K562 (cell line): ENCODE data around the gene SH3TC1. TPM values are rescaled to one million over a fixed set of nuclear protein-coding genes. Genes with fewer than 3 reads are reported as not detected.

Experiments
- ARID4B ChIP-seq: sonication (generic); formaldehyde crosslinking; IDR thresholded peaks from 2 replicates; pipeline ENCODE4 v1.8.0; 2022; ENCODE audit warnings: mild to moderate bottlenecking, missing genetic modification reagents
- C11orf30 ChIP-seq: fragments of 450-650 bp; IDR thresholded peaks from 2 replicates; pipeline ENCODE4 v1.6.1; 2016; ENCODE audit warnings: low read depth, mild to moderate bottlenecking
- DLX4 ChIP-seq: fragments of 250-450 bp; sonication (Bioruptor Pico); IDR thresholded peaks from 2 replicates; pipeline ENCODE4 v1.6.1; 2021; ENCODE audit warnings: mild to moderate bottlenecking
- ETV1 ChIP-seq: fragments of 450-650 bp; conservative IDR thresholded peaks from 2 replicates; pipeline ENCODE4 v1.6.1; 2016; ENCODE audit warnings: missing genetic modification characterization, control low read depth, low read depth, missing compliant biosample characterization
- MTF1 ChIP-seq: fragments of 250-450 bp; sonication (Bioruptor Pico); IDR thresholded peaks from 2 replicates; pipeline ENCODE4 v1.9.0; 2021; ENCODE audit warnings: moderate library complexity, mild to moderate bottlenecking, inconsistent platforms, borderline replicate concordance
- PHTF2 ChIP-seq: fragments of 250-450 bp; sonication (Bioruptor Pico); IDR thresholded peaks from 2 replicates; pipeline ENCODE4 v1.5.0; 2021; ENCODE audit warnings: mild to moderate bottlenecking
- POLR2G ChIP-seq: fragments of 200-400 bp; formaldehyde crosslinking; IDR thresholded peaks from 2 replicates; pipeline ENCODE4 v1.6.1; 2017; ENCODE audit warnings: low read depth, mild to moderate bottlenecking, antibody characterized with exemption, low read length, moderate library complexity
- SMARCA4 ChIP-seq: fragments of 450-650 bp; IDR thresholded peaks from 2 replicates; pipeline ENCODE4 v1.6.1; 2016
- SNAPC5 ChIP-seq: fragments of 250-450 bp; sonication (Bioruptor Pico); IDR thresholded peaks from 2 replicates; pipeline ENCODE4 v1.8.0; 2021; ENCODE audit warnings: moderate library complexity, mild to moderate bottlenecking, inconsistent platforms
- STAT5A ChIP-seq: IDR thresholded peaks from 2 replicates; pipeline ENCODE4 v1.6.1; 2012; ENCODE audit warnings: low read length, inconsistent platforms, borderline replicate concordance
- TFAP4 ChIP-seq: sonication (generic); formaldehyde crosslinking; IDR thresholded peaks from 2 replicates; pipeline ENCODE4 v1.8.0; 2022; ENCODE audit warnings: missing genetic modification reagents, mild to moderate bottlenecking, moderate library complexity, borderline replicate concordance
- U2AF1 ChIP-seq: fragments of 200-400 bp; formaldehyde crosslinking; optimal IDR thresholded peaks from 2 replicates; pipeline ENCODE3; 2017; ENCODE audit warnings: mild to moderate bottlenecking, low read depth, low read length, moderate library complexity
- ZBTB12 ChIP-seq: fragments of 250-450 bp; sonication (Bioruptor Pico); IDR thresholded peaks from 2 replicates; pipeline ENCODE4 v1.4.0; 2020
- ZBTB9 ChIP-seq: fragments of 450-650 bp; formaldehyde crosslinking; IDR thresholded peaks from 2 replicates; pipeline ENCODE4 v1.4.0; 2020; ENCODE audit warnings: mild to moderate bottlenecking, moderate library complexity
- ZNF165 ChIP-seq: fragments of 250-450 bp; sonication (Bioruptor Pico); IDR thresholded peaks from 2 replicates; pipeline ENCODE4 v1.4.0; 2020; ENCODE audit warnings: borderline replicate concordance
- ZNF347 ChIP-seq: fragments of 450-650 bp; formaldehyde crosslinking; IDR thresholded peaks from 2 replicates; pipeline ENCODE4 v1.4.0; 2020; ENCODE audit warnings: low read depth, mild to moderate bottlenecking, moderate library complexity
- ZNF41 ChIP-seq: fragments of 250-450 bp; sonication (Bioruptor Pico); conservative IDR thresholded peaks from 2 replicates; pipeline ENCODE4 v1.4.0; 2020; ENCODE audit warnings: mild to moderate bottlenecking
- ZNF696 ChIP-seq: fragments of 250-450 bp; sonication (Bioruptor Pico); conservative IDR thresholded peaks from 2 replicates; pipeline ENCODE4 v1.4.0; 2020; ENCODE audit warnings: mild to moderate bottlenecking, moderate library complexity
- polyA plus RNA-seq, 8 experiments: library from polyadenylated mRNA; depleted of rRNA in 4 of 8; stranded (reverse) in 5 of 8; unstranded in 3 of 8; fragments of >200 nt; fragmentation: Nextera tagmentation in 2 of 8; fragmentation: Illumina TruSeq in 1 of 8; extraction: Ambion mirVana in 2 of 8; extraction: Trizol in 1 of 8; gene quantifications; 2 replicates each; pipeline versions ENCODE4 v1.2.1 to v1.2.3, GENCODE V29; 2011 to 2014; ENCODE audit warnings: inconsistent platforms in 1 of 8, missing spikeins in 1 of 8
- total RNA-seq, 7 experiments: library from RNA; depleted of rRNA in 6 of 7; stranded (reverse); fragments of >200 nt in 6 of 7; fragmentation: Illumina TruSeq in 2 of 7; extraction: Trizol in 2 of 7; gene quantifications; 2 replicates each; pipeline versions ENCODE4 v1.2.1 to v1.2.3, GENCODE V29; 2011 to 2021; ENCODE audit warnings: low replicate concordance in 1 of 7

Gene SH3TC1
- total and polyA plus RNA-seq, 9 of the 15 experiments (the other 6 are each of a cell fraction or from before 2014, with no cell fraction given), result 0.04 to 2.1 (median 0.48) TPM; not detected in 1

- TF ChIP-seq ZBTB9 (CRISPR knock-in tag), result no peak
- no peak for TF ChIP-seq ZNF165 (CRISPR knock-in tag)
- no peak for TF ChIP-seq ZNF41 (CRISPR knock-in tag)
- TF ChIP-seq ETV1 (tag), result no peak
- no peak for TF ChIP-seq SMARCA4
- no peak for TF ChIP-seq ZNF347
- TF ChIP-seq PHTF2 (CRISPR knock-in tag), result no peak
- no peak for TF ChIP-seq ZBTB12 (CRISPR knock-in tag)
- peak; percentile 59; the same call in 1 of the 2 replicates for TF ChIP-seq C11orf30
- TF ChIP-seq SNAPC5 (CRISPR knock-in tag), result no peak
- TF ChIP-seq MTF1 (CRISPR knock-in tag), result no peak
- no peak for TF ChIP-seq U2AF1
- TF ChIP-seq TFAP4 (CRISPR knock-in tag), result no peak
- no peak for TF ChIP-seq ZNF696 (CRISPR knock-in tag)
- no peak for TF ChIP-seq POLR2G
- TF ChIP-seq ARID4B, result 0 out of 2 replicates have a peak, but pooled peaks have one; percentile 41
- no peak for TF ChIP-seq DLX4 (CRISPR knock-in tag)
- no peak for TF ChIP-seq STAT5A
These were observed 22.3 kb upstream of the SH3TC1 start (continued) for GRCh38 chr4:8176547-8177399.
